GM20431 (cell line): ENCODE measurements around the gene EHHADH.
"Not testable (repeated sequence)": the region's sequence is repeated elsewhere in the genome, so short reads cannot be mapped to it uniquely, and the experiment has no call there.

Experiments
- in situ Hi-C: fragments of 300-500 bp; cut with MseI, MboI; formaldehyde crosslinking; loops from one replicate; pipeline ENCODE4 v1.15.0; 2020; ENCODE audit warnings: low sequenced_read_pairs; ENCODE audit not compliant: unreplicated experiment

EHHADH gene

GRCh38 chr3:185253645-185254410 is at the start of gene EHHADH:
EHHADH (minus strand) TSS chr3:185254049; CDS start chr3:185254022, 27 bp downstream.
- in situ Hi-C loops, result no loop called here

GRCh38 chr3:185299918-185300426 is 46.1 kb upstream of the EHHADH start:
- in situ Hi-C loops, result not testable (repeated sequence)

- in situ Hi-C loops, result no loop called here
Measured at GRCh38 chr3:185297867-185298266, 44.0 kb upstream of the EHHADH start.

- in situ Hi-C loops, result no loop called here
Measured at GRCh38 chr3:185292238-185292637, 38.4 kb upstream of the EHHADH start.

- in situ Hi-C loops, result no loop called here
Measured at GRCh38 chr3:185290266-185290665, 36.4 kb upstream of the EHHADH start.

- in situ Hi-C loops, result no loop called here
Measured at GRCh38 chr3:185283374-185283935, 29.6 kb upstream of the EHHADH start.

- in situ Hi-C loops, result no loop called here
Measured at GRCh38 chr3:185282696-185283373, 29.0 kb upstream of the EHHADH start.

GRCh38 chr3:185280572-185281365 is 26.9 kb upstream of the EHHADH start:
- in situ Hi-C loops, result no loop called here

GRCh38 chr3:185279587-185280138 is 25.8 kb upstream of the EHHADH start:
- in situ Hi-C loops, result no loop called here

GRCh38 chr3:185276415-185276814 is 22.6 kb upstream of the EHHADH start:
- in situ Hi-C loops, result no loop called here

GRCh38 chr3:185272033-185272432 is 18.2 kb upstream of the EHHADH start:
- in situ Hi-C loops, result no loop called here

GRCh38 chr3:185270956-185271332 is 17.1 kb upstream of the EHHADH start:
- in situ Hi-C loops, result no loop called here

- in situ Hi-C loops, result no loop called here
Measured at GRCh38 chr3:185270262-185270955, 16.6 kb upstream of the EHHADH start.

GRCh38 chr3:185268194-185268962 is 14.5 kb upstream of the EHHADH start:
- in situ Hi-C loops, result no loop called here

- in situ Hi-C loops, result no loop called here
Measured at GRCh38 chr3:185267193-185267592, 13.3 kb upstream of the EHHADH start.

GRCh38 chr3:185264849-185265553 is 11.2 kb upstream of the EHHADH start:
- in situ Hi-C loops, result no loop called here

- in situ Hi-C loops, result no loop called here
Measured at GRCh38 chr3:185263423-185263822, 9.6 kb upstream of the EHHADH start.

- in situ Hi-C loops, result no loop called here
Measured at GRCh38 chr3:185257334-185257733, 3.5 kb upstream of the EHHADH start.
